ENCODE results near the gene HPCAL1.

DNA sequence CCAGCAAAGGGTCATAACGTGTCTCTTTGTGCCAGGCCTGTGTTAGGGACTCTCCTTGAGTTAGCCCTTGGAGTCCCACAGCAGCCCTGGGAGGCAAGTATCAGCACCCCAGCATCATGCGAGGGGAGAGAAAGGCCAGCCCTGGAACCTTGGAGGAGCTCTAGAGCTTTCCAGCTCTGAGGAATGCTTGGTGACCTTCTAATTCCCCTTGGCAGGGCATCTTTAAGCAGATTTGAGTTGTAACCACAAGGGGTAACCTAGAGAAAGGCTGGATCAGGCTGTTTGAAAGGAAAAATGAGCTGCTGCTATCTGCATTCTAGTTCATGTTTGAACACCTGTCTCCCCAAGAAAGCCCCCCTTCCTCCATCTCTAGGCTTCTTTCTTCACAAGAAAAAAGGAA, 169.3 kb downstream of the HPCAL1 start:
- TF ChIP-seq, protein P1, sequence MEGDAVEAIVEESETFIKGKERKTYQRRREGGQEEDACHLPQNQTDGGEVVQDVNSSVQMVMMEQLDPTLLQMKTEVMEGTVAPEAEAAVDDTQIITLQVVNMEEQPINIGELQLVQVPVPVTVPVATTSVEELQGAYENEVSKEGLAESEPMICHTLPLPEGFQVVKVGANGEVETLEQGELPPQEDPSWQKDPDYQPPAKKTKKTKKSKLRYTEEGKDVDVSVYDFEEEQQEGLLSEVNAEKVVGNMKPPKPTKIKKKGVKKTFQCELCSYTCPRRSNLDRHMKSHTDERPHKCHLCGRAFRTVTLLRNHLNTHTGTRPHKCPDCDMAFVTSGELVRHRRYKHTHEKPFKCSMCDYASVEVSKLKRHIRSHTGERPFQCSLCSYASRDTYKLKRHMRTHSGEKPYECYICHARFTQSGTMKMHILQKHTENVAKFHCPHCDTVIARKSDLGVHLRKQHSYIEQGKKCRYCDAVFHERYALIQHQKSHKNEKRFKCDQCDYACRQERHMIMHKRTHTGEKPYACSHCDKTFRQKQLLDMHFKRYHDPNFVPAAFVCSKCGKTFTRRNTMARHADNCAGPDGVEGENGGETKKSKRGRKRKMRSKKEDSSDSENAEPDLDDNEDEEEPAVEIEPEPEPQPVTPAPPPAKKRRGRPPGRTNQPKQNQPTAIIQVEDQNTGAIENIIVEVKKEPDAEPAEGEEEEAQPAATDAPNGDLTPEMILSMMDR (IDR thresholded peaks at IDR 0.05), result no peak
- TF ChIP-seq POLR2A (IDR thresholded peaks at IDR 0.05), result no peak

Data from adrenal gland (tissue), 5 donors.